Embryonic facial prominence (tissue), 1 donor: ENCODE measurements around the gene NTNG2.

ENCODE experiments used
- DNase-seq: peaks from one replicate; pipeline ENCODE4 v3.0.0-alpha.2; 2016; ENCODE audit errors: extremely low spot score

Gene NTNG2

DNA sequence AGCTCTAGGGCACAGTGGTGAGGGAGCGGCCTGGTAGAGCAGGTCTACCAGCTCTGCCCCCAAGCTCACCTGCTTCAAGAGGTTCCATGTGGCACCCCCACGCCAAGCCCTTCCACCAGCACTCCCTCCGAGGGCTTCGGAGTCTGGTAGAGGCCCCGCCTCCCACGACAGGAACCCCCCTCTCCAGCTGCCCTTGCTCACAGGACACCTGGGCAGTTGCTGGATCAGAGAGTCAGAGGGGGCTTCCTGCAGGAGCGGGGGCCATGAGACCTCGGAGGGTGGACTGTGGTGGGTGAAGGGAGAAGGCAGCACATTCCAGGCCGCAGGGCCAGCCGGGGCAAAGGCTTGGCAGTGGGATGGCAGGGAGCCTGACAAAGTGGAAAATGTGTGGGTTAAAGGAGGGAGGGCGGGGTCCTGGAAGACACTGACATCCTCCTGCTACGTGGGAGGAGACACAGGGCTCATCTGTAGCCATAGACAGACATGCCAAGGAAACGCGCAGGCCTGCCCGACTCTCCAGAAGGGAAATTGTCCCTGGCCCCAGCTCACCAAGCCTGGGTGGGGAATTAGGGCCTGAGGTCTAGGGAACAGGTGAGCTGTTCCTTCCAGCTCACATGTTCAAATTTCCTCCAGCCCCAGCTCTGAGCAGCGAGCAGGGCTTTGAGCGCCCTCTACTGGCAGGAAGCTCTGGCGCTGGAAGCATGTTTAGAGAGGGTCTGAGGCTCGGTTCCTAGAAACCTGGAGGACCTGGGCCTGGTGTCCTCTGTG lies 74.2 kb downstream of the NTNG2 start:
- peak; percentile 36 for DNase-seq

DNA sequence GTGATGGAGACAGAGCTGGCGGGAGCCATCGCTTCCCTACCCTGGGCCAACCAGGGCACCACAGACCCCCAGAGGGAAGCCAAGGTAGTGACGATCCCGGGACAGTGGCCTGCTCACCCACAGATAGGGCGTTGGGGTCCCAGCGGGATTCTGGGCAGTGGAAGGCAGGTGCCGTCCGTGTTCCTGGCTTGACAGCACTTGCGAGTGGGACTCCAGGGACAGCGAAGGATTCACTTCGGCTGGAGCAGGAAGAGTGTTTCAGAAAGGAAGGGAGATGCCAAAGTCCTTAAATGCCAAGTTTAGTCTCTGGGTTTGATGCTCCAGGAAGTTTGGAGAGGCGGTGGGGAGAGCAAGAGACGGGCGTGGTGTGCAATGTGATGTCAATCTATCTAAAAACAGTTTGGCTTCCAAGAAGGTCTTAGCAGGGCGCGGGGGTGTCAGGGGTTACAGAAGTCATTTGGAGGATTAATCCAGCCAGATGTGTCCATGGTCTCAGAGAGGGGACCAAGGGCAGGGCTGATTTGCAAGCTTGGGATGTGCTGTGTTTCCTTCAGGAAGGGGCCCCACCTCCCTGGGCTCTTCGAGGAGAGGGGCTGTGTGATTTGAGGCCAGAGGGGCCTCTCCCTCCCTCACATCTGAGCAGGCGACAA lies 74.9 kb downstream of the NTNG2 start:
- DNase-seq: no peak

DNA sequence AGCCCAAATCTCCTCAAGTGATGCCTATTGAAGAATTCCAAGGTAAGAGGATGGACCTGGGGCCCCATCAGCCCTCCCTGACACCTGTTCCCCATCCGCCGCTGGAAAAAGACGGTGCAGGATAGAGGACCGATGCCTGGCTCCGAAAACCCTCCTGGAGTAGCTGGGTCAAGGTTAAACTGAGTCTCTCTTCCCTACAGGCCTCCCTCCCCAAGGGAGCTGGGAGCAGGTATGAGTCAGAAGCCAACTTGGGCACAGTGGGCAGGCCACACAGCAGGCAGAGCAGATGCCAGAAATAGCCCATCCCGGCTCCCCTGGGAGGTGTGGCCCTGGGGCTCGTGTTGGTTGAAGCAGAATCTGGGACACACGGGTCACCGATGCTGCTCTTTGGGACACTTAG lies 75.6 kb downstream of the NTNG2 start:
- no peak for DNase-seq

DNA sequence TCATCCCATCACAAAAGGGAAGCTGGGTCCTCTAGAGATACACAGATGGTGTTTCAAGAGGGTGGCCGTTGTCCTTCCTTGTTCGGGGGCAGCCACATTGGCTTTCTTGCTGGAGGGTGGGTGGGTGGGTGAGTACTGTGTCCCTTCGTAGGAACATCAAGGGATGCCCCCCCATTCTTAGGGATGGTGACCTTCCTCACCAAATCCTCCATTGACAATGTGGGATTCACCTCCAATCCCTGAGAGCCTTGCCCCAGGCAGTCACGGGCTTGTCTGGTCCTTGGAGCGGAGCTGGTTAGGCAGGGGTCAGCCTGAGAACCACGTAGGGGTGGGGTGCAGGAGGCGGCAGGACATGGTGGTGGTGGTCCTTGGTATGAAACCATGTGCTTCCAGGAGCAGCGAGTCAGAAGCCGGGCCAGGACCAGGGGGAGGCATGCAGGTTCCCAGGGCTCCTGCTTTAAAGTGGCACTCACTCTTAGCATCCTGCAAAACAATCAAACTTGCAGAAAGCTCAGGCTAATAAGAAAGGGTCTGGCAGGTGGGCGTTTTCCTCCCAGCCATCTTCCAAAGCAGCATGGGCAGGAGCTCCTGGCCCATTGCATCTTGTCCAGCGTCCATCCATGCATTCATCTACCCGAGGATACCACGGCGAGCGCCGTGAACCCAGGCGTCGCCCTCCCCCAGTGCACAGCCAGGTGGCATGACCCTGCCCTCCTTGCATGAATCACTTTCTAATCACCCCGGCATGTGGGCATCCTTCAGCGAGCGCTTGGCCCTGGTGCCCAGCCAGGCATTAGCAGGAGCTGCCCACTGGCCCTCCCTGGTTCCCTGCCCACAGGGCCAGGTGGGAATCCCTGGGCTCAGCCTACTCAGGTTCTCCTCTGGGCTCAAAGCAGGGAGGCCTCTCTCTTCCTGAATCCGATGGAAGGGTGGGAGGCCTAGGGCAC lies 76.4 kb downstream of the NTNG2 start:
- DNase-seq: no peak

DNA sequence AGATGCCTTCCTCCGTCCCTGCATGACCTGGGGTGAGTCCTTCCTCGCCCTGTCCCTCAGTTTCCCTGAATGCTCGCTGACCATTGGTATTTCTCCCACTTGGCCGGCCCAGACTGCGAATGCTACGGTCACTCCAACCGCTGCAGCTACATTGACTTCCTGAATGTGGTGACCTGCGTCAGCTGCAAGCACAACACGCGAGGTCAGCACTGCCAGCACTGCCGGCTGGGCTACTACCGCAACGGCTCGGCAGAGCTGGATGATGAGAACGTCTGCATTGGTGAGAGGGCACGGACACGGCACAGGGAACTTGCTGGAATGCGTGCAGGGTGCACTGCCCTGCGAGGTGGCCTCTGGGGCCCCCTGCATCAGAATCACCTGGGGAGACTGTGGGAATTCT lies 77.1 kb downstream of the NTNG2 start:
- DNase-seq: no peak

DNA sequence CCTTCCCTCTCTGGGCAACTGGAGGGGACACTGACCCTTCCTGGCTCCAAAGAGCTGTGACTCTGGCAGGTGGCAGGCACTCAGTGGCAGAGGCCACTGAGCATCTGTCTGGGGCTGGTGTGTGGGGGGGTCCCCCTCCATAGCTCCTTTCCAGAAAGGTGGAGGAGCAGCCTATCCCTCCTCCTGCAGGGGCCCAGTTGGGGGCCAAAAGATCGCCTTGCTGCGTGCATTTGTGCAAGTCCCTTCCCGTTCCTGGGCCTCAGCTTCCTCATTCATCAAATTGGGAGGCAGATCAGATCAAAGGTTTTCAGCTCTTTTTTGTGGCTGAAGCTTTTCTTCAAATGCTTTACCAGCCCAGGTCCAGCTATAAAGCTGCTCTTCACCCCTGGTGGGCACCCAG lies 77.7 kb downstream of the NTNG2 start:
- no peak for DNase-seq

DNA sequence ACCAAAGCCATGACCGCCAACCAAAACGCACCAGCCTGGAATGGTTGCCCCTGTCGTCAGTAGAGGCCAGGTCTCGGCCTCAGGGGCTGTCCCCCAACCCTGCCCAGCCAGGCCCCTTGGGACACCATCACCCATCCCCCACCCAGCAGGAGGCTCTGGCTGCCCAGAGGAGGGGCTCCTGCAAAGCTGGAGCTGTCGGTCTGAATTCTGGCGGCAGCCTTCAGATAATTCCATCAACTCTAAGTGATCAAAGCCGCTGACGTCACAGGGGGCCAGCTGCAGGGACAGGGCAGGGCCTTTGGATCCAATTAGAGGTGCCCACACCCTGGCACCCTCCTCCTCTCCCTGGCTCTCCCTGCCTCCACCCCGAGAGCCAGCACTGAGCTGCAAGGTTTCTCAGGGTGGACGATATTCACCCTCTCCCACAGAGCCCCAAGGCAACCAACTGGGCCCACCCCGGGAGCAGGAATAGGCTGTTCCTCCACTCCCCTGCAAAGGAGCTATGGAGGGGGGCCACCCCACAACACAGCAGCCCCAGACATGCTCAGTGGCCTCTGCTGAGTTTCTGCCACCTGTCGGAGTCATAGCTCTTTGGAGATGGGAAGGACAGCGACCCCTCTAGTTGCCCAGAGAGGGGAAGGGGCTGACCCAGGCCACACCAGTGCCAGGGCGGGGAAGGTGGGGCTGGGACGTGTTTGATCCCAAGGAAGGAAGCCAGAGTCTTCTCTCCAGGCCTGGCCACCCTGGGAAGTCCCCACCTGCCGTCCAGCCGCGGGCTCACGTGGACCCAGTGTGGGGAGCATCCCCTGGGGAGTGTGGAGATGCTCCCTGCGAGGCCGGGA lies 78.4 kb downstream of the NTNG2 start:
- no peak for DNase-seq

DNA sequence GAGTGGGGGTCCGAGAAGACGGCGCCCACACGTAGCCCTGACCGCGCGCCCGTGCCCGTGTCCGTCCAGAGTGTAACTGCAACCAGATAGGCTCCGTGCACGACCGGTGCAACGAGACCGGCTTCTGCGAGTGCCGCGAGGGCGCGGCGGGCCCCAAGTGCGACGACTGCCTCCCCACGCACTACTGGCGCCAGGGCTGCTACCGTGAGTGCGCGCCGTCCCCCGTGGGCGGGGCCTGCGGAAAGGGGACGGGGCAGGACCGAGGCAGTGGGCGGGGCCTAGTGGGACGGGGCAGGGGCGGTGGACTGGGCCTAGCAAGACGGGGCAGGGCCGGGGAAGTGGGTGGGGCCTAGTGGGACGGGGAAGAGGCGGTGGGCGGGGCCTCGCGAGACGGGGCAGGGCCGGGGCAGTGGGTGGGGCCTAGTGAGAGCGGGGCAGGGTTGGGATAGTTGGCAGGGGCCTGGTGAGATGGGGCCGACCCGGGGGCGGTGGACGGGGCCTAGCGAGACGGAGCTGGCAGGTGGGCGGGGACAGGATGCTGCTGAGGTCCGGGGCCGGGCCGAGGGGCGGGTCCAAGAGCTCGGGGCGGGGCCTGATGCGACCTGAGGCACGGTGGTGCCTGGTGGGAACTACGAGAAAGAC lies 79.1 kb downstream of the NTNG2 start:
- peak; percentile 59 for DNase-seq

DNA sequence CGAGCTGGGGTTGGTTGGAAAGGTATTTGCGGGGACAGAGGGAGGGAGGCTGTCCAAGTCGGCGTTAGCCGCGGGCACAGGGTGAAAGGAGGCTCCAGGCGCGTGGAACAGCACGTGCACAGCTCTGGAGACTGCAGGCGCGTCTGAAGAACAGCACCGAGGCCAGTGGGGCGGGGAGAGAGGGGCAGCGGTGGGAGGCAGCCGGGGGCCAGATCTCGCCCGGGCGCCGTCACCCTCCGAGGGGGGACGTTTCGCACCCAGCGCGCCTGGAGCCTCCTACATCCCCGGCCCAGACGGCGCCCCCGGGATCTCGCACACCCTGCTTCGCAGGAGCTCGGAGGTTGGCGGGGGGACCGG lies 79.6 kb downstream of the NTNG2 start:
- no peak for DNase-seq

DNA sequence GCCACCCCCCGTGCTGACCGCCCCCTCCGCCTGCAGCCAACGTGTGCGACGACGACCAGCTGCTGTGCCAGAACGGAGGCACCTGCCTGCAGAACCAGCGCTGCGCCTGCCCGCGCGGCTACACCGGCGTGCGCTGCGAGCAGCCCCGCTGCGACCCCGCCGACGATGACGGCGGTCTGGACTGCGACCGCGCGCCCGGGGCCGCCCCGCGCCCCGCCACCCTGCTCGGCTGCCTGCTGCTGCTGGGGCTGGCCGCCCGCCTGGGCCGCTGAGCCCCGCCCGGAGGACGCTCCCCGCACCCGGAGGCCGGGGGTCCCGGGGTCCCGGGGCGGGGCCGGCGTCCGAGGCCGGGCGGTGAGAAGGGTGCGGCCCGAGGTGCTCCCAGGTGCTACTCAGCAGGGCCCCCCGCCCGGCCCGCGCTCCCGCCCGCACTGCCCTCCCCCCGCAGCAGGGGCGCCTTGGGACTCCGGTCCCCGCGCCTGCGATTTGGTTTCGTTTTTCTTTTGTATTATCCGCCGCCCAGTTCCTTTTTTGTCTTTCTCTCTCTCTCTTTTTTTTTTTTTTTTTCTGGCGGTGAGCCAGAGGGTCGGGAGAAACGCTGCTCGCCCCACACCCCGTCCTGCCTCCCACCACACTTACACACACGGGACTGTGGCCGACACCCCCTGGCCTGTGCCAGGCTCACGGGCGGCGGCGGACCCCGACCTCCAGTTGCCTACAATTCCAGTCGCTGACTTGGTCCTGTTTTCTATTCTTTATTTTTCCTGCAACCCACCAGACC lies 80.2 kb downstream of the NTNG2 start:
- no peak for DNase-seq

DNA sequence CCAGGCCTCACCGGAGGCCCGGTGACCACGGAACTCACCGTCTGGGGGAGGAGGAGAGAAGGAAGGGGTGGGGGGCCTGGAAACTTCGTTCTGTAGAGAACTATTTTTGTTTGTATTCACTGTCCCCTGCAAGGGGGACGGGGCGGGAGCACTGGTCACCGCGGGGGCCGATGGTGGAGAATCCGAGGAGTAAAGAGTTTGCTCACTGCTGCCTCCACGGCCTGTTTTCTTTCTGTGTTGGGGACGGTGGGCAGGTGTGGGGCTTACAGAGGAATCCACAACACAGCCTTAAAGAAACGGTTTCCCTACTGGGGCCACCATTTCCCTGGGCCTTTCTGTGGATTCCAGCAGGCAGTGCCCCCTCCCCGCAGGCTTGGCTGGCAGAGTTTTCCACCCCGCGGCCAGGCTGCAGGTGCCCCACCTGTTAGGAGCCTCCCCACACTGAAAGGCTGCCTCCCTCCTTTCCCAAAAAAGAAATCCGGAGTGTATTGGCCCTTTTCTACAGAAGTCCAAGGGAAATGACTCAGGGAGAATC lies 80.8 kb downstream of the NTNG2 start:
- DNase-seq: no peak

DNA sequence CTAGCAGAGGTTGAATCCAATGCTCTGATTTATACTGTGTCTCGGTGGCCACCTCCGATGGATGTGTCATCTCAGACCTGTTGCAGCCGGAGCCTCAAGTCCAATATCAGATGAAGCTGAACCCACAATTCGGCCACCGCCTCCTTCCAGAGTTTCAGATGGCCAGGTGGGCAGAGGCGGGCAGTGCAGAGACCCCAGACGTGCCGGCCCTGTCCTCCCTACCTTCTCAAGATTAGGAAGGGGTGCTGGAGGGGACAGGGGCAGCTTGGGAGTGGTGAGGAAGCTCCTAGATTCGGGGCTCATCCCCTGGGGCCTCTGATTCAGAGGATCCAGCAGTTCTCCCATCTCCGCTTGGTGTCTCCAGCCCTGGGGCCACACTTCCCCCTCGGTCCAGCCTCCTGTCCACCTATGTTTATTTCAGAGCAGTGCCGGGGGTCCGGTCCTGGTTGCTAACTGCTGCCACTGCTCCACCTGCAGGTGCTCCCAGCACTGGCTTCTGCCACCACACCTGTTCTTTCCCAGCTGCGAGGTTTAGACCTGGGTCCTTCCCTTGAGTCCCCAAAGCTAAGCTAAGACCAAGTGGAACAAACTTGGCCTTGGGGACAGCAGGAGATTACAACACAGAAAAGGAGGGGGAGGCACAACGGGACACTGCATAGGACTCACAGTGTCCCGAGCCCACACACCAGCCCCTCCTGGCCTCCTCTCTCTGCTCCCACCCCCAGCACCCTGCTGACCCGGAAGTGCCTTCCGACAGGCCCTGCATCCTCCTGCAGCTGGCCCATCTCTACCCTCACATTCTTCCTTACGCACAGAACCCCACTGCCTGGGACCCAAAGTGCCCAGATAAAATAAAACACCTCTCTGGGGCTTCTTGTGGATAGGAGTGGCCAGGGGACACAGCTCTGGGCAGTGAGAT lies 81.6 kb downstream of the NTNG2 start:
- DNase-seq: no peak

DNA sequence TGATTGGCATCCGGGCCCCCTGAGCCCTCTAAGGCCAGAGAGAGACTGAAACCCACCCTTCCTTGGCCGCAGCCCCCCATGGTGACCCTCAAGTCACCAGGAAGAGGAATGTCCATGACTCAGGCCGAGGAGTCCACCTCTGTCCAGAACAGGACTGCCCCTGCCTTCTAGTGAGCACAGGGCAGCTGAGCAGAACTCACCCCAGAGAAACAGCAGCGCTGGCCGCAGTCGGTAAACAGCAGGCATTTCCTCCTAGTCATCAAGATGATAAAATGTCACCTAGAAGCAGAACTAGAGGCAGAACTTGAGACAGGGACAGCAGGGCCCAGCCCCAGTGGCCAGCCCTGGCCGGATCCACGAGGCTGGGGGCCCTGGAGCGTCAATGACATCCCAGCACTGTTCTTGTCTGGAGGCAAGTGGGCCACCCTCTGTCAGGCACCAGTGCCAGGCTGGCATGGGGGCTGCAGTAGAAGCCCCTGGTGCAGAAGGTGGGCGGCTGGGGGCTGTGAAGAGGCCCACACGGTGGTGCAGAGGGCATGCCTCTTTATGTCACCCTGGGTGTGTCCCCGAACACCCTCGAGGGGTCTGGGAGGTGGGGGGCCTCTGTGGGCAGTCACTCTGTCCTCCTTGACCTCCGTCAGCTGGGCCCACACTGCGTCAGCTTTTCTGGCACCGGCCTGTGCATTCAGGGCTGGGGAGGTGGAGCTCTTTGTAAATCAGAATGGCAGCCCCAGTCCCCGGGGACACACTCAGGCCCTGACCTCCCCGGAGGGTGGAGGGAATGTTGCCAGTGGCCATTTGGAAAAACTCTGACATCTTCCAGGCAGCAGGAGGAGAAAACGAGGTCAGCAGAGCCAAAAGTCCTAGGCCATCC lies 83.0 kb downstream of the NTNG2 start:
- no peak for DNase-seq

DNA sequence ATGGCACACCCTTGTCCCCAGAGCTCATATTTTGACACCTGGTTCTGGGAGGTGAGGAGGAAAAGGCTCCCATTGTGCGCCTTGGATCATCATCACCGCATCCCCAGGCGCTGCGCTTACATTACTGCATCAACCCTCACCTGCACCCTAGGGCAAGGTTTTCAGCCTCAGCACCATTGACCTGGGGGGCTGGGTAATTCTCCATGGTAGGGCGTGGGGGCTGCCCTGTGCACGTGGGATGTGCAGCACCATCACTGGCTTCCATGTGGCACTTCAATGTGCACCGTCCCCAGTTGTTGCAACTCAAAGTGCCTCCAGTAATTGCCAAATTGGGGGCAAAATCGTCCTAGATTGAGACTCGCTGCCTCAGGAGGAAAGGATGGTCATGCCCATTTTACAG lies 83.6 kb downstream of the NTNG2 start:
- DNase-seq: no peak

DNA sequence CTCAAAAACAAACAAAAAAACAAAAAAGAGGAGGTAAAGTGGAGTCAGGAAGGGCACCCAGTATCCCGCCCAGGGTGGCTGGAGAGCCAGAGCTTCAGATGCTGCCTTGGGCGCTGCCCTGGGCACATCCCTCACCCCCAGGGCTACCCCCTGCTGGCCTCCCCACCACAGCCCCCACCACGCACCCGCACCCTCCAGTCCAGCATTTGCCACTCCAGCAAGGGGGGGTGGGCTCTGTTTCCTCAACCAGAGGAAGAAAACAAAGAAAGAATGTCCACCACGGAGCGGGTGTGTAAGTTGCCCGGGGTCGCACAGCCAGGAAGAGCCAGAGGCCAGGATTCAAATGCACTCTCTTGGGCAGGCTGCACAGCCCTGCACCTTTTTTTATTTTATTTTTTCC lies 86.1 kb downstream of the NTNG2 start:
- no peak for DNase-seq

DNA sequence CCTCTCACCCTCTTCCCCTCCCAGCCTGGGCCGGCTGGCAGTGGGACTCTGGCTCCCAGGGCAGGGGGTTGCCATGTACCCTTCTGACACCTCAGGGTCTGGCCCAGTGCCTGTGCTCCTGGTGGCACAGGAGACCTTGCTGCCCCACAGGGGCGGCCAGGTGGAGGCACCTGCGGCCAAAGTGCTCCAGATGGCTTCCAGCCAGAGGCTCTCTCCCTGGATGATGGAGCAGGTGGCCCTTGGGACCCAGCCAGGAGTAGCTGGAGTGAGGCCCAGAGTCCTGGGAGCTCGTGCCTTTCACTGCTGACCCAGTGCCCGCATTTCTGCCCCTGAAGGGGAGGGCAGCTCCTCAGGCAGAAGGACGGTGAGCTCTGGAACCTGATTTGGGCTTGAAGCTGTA lies 87.3 kb downstream of the NTNG2 start:
- no peak for DNase-seq

DNA sequence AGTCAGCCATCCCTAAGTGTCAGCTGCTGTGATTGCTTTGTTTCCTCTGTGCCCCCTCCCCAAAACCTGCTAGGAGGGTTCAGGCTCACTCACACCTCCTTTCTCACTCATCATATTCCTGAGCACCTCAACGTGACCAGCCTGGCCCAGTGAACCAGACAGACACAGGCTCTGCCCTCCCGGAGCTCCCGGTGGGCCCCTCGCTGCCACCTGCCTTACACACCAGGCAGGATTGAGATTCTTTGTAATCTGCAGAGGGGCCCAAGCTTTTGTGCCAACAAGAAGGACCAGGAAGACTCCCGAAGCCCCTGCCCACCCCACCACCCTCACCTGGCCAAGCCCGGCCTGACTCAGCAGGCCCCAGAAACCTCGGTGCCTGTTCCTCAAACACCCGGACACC lies 87.8 kb downstream of the NTNG2 start:
- DNase-seq: no peak
